ENCODE data around the gene POLR2C.
"Not testable (repeated sequence)": the region's sequence is repeated elsewhere in the genome, so short reads cannot be mapped to it uniquely, and the experiment has no call there.

Gene POLR2C

GRCh38 chr16:57479976-57480753 is 17.7 kb downstream of the POLR2C start:
- no peak for FAIRE-seq

DNA sequence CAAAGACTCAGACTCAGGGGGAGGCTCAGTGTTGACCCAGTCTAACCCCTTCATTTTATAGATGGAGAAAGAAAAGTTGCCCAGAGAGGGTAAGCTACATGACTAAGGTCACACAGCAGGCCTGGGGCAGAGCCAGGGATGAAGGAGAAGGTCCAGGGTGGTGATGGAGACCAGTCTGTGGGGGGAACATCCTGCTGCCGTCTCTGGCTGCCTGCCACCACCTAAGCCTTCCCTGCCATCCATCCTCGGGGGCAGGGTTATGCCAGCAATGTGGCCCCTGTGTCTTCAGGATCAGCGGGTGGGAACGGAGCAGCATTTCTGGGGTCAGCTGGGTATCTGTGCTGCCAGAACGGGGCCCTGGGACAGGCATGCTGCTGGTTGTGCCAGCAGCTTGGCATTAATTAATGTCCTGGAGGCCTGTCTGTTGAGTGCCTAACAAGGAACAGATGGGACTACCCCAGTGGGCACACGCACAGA is 18.3 kb downstream of the POLR2C start:
- no peak for FAIRE-seq

GRCh38 chr16:57481421-57481820 is 18.9 kb downstream of the POLR2C start:
- no peak for FAIRE-seq

DNA sequence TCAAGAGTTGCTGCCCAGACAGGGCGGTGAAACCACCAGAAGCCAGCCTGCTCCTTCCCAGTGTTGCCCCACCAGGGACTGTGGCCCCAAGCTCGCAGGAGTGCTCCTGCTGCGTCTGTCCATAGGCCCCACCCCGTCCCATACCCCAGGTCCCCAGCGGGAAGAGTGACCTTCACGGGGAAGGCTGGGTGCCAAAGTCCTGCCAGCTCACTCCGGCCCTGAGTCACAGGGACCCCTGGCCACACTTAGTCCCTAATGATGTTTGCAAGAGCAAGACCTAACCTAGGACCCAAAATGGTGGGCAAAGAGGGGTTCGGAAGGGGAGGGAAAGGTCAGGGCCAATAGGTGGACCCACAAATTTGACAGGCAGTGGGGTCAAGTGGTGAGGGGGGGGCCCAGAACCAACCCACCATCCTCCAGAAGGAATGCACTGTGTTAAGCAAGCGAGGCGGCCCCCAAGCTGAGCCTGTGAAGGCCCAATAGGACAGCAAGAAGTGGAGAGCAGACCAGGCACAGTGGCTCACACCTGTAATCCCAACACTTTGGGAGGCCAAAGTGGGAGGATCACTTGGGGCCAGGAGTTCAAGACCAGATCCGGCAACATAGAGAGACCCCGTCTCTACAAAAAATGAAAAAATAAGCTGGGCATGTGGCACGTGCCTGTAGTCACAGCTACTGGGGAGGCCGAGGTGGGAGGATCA is 20.5 kb downstream of the POLR2C start:
- FAIRE-seq: no peak

DNA sequence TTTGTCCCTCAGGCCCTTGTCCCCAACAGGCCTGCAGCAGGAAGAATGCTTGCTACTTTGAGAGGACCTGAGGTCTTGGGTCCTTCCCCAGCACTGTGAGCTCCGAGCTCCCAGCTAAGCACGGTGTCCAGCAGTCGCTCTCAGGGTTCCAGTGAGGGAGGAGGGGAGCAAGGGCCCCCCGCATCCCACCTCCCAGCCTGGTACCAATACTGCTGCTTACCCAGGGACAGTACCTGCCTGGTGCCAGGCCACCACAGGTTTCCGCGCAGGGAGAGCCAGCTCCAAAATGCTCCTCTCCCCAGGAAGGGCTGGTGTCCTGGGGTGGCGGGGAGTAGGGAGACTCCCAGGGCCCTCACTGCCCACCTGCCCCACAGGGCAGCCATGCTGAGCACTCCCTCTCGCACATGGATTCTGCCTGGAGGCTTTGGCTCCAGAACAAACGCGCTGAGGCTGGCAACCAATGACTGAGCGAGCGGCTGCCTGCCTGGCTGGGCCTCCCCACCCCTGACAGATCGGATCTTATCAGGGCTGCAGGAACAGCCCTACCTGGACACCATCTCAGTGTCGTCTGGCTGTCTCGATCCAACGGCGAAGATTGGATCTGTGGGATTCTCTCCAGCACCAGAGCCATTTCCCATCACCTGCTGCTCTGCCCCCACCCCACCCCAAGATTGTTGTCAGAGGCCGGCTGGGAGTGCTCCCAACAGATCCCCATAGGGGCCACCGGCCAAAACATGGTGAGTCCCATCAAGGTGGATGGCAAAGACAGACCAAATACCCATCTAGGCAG is 21.4 kb downstream of the POLR2C start:
- FAIRE-seq: no peak

DNA sequence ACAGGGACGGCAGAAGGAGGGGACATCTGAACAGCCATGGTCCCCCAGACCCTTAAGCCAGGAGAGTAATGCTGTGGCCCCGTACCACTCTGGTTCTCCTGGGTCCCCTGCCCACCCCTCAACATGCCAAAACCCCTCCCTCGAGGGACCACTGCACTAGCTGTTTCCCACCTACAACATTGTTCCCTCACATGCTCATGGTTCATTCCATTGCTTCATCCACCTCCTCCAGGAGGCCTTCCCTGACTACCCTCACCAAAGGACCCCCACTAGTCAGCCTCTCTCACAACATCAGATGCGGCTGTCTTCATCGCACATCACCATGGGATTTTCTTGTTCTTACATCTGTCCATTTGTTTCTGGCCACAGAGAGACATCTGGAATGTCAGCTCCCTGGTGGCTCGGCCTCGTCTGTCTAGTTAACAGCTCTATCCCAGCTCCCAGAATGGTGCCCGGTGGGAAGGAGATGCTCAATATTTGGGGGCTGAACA is 22.1 kb downstream of the POLR2C start:
- FAIRE-seq: no peak

DNA sequence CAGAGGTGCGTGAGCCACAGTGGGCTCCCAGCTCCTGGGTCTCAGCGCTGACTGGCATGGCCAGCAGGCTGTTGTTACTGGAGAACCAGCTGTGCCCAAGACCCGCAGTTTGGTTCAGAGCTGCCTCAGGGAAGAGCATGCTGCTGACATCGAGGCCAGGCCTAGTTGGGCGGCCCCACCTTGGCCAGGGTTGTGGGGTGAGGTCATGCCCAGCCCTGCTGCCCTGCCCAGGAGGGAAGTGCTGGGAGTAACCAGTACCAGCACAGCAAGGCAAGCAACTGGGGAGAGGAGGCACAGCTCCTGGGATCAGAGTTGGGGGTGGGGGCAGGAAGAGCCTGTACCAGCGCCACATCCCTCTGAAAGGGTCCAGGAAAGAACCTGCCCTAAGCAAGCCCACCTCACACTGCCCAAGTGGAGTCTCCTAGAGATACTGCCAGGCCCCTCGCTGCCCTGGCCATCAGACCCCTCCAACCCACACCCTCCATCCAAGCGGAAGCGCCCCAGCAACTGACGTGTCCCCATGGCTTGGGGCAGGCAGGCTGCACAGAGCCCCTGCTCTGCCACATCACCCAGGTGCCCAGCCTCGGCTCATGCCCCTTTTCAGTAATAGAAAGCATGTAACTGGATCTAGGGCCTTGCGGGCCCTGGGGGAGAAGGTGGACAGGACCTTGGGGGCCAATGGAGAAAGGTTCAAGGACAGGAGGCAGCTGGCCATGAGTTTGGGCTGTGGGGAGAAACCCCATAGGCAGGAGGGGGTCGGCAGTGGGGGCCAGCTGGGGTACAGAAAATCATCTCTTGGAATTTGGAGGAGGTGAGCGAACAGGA is 22.8 kb downstream of the POLR2C start:
- no peak for FAIRE-seq

DNA sequence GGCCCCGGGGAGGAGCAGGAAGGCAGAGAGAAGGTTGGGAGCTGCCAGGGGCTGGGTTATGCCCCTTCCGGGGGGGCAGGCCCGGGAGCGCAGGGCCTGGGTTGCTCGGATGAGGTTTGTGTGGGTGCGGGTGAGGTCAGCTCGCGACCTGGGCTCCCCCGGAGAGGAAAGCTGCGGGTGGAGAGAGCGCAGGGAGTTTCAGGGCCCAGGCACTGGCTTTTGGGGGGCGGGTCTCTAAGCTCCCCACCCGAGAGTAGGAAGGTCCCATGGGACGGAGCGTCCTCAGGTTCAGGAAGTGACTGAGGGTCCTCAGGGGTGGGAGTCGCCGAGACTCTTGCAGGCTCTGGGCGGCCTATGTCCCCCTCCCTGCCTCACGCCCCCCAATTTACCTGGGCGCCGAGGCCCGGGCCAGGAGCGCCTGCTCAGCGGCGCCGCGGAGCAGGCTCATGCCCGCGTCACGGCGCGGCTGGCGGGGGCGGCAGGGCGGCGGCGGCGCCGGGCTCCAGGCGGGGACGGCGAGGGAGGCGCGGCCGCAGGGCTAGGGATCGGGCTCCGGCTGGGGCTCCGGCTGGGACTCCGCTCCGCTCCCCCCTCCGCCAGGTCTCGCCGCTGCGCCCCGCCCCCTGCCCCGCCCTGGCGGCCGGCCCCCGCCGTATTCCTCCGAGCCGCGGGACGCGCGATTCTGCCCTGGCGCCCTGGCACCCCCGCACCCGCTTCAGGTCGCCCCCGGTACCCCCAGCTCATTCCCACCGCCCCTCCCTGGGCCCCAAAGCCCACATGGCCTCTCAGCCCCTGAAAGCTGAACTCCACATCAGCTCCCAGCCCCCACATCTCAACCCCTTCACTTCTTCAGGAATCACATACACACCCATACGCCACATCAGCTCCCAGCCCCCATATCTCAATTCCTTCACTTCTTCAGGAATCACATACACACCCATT is 23.7 kb downstream of the POLR2C start, which contains the start of gene DOK4:
DOK4 (minus strand) TSS at position 578 of the 942 bp plus-strand sequence. CDS start 6,986 bp downstream, outside the sequence.
- no peak for FAIRE-seq

DNA sequence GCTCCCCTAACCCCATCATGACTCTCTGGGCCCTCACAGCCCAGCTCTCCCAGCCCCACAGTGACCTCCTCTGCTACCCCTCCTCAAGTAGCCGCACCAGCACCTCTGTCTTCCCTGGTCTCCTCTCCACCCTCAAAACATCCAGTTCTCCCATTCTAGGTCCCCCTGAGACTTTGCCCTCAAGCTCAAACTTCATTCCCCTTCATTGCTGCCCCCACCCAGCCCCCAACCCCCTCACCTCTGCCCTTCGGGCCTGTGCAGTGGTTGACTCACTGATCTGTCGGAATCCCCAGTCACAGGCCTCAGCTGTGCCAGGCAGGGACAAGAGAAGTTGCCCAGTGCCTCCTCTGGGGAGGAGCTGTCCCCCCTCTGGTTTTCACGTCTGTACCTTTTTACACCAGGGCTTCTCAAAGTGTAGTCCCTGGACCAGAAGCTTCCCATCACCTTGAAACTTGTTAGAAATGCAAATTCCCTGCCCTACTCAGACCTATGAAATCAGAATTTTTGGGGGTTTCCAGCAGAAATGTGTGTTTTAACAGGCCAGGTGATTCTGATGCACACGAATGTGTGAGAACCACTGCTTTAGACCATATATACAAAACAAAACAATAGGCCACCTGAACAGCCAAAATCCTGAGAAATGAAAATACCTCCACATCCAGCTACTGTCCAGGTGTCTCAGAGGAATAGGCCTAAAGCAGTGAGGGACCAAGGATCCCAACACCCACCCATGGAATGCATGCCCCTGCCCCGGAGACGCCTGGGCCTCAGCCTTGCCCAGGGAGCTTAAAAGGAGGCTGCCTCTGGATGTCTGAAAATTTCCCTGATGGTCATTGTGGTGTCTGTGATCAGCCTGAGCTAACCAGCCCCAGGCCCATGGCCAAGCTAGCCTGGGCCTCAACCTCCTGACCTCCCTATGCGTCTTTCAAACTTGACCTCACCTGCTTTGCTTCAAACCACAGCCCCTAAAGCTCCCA is 24.7 kb downstream of the POLR2C start:
- FAIRE-seq: no peak

GRCh38 chr16:57489229-57489628 is 26.8 kb downstream of the POLR2C start:
- FAIRE-seq: no peak

- no peak for FAIRE-seq
These were observed 31.3 kb downstream of the POLR2C start for GRCh38 chr16:57493767-57494166.

DNA sequence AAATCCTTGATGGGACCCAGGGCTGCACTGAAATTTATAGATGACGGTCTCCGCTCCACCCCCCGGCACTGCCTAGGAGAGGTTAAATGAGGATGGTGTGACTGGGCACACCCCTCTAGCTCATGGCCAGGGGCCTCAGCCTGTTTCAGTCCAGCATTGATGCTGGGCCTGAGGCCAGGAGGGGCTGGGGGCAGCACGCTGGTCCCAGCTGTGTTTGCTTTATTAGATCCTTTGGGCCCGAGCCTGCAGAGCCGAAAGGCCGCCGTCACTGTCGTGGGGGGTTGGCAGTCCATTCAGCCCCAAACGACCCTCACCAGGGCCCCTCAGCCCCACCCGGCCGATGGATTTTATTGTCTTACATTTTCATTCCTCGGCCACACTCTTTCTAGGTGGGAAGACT is 34.6 kb downstream of the POLR2C start:
- no peak for FAIRE-seq

DNA sequence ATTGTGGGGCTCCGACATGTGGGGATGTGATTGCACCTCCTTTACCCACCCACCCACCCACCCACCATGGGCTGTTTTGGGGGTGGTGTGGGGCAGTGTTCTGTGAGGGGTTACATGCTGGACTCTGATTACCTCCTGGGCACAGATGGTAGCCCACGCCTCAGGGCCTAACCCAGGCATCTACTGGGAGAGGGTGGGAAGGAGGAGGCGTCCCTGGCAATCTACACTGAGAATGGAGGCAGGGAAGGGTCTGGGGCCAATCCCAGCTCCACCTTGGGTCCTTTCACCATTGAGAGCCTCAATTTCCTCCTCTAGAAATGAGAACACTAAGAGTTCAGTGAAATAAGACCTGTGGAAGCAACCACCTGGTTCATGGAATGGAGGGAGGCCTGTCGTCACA is 35.6 kb downstream of the POLR2C start:
- FAIRE-seq: no peak

GRCh38 chr16:57499941-57500340 is 37.5 kb downstream of the POLR2C start:
- not testable (repeated sequence) for FAIRE-seq

DNA sequence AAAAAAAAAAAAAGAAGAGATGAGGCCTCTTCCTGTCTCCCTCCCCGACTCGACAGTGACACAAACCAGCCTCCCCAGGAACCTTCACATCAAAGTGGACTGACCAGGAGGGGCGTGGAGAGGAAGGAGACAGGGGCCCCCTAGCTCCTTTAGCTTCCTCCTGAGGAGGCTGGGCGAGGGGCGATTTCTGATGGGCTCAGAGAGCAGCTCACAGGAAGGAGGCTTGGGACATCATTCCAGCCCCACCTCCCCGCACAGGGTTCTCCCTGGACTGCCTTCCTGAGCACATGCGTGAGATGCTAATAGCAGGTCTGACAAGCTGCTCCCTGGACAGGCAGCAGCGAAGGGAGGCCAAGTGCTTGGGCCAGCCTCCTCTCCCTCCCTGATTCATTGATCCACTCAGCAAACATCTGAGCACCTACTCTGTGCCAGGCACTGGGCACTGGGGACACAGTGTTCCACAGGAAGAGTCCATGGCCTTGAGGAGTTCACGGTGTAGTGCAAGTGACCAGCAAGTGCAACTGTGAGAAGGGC is 38.2 kb downstream of the POLR2C start:
- FAIRE-seq: no peak

GRCh38 chr16:57501492-57501891 is 39.0 kb downstream of the POLR2C start:
- FAIRE-seq: no peak

- FAIRE-seq: no peak
These were observed 39.7 kb downstream of the POLR2C start for GRCh38 chr16:57502048-57502775.

DNA sequence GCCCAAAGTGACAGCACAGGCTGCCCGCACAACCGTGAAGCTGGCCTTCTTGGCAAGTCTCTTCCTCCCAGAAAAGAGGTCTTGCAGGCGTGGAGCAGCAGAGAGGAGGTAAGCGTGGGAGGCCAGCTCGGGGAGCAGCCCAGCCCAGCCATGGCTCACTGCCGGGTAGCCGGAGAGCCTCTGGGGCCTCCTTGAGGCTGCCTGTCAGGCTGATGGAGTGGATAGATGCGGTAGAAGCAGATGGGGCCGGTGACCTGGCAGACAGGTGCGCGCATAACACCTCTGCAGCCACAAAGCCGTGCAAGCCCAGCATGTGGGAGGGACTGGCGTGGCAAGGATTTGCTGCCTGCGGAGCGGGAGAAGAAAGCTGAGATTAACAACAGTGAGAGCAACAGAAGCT is 40.9 kb downstream of the POLR2C start:
- no peak for FAIRE-seq

DNA sequence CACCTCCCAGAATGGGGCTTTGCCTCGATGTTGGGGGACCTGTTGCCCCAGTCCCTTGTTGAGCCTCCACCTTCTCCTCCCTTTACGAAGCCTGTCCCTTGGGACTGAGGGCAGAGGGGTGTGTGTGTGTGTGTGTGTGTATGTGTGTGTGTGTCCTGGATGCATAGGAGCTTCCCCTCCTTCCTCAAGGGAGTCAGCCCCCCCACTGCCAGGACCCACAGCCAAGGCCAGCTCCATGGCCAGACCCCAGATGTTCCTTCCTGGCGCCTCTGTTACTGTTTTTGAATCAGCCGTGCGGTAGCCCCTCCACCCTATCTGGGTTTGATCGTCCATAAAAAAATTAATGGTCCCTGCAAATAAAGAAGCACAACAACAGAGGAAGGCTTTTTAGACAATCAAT is 41.5 kb downstream of the POLR2C start:
- FAIRE-seq: no peak
